Measurements from ENCODE around the gene PCDHB5. TPM values are rescaled to one million over a fixed set of nuclear protein-coding genes. Genes with fewer than 3 reads are reported as not detected.
"Not testable (repeated sequence)": the region's sequence is repeated elsewhere in the genome, so short reads cannot be mapped to it uniquely, and the experiment has no call there.

The PCDHB5 gene
- polyA plus RNA-seq, 1 of the 3 experiments (the other 2 are of a cell fraction): 0.10 TPM

DNA sequence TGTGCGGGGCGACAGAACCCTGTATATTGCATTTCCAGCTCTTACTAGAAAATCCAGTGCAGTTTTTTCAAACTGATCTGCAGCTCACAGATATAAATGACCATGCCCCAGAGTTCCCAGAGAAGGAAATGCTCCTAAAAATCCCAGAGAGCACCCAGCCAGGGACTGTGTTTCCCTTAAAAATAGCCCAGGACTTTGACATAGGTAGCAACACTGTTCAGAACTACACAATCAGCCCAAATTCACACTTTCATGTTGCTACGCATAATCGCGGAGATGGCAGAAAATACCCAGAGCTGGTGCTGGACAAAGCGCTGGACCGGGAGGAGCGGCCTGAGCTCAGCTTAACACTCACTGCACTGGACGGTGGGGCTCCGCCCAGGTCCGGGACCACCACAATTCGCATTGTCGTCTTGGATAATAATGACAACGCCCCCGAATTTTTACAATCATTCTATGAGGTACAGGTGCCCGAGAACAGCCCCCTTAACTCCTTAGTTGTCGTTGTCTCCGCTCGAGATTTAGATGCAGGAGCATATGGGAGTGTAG, 786 bp downstream of the PCDHB5 start:
- H3K27ac ChIP-seq (ENCODE audit: low read depth in 2 of 2, low read length in 1 of 2): no peak overlapping the region
- H3K79me2 ChIP-seq (ENCODE audit: insufficient read depth): no peaks in the 10 kb centered on the region
- no peaks in the 10 kb centered on the region for H3K36me3 ChIP-seq (replicated peaks in 1 of 2; ENCODE audit: control insufficient read depth in 1 of 2, insufficient read depth in 2 of 2, low read length in 1 of 2)
- no peaks in the 10 kb centered on the region for H3F3A ChIP-seq (replicated peaks; ENCODE audit: insufficient read depth)
- WGBS (ENCODE audit: low lambda C conversion rate): 72% methylated on average over 19 of the region's 19 CpGs
- H2AFZ ChIP-seq (ENCODE audit: low read depth): no peak overlapping the region
- no peaks in the 10 kb centered on the region for H4K20me1 ChIP-seq (ENCODE audit: insufficient read depth)
- no peak overlapping the region; a peak in 1 of 4 replicates for H3K4me3 ChIP-seq (ENCODE audit: low read depth in 2 of 2, low read length in 1 of 2)
- H3K4me1 ChIP-seq (ENCODE audit: control insufficient read depth in 1 of 2, insufficient read depth in 2 of 2, low read depth in 1 of 2, low read length in 1 of 2): no peaks in the 10 kb centered on the region
- POLR2A ChIA-PET: no interaction called here
- 0 out of 2 replicates have a peak, but pooled peaks cover 3% of the 10 kb centered on the region for H3K9me3 ChIP-seq
- H3K27me3 ChIP-seq (ENCODE audit: insufficient read depth): no peaks in the 10 kb centered on the region
- no peaks in the 10 kb centered on the region for H3K9me2 ChIP-seq
- DNase-seq: no peak
- H3K9ac ChIP-seq: no peak overlapping the region
- TF ChIP-seq USF1 (IDR thresholded peaks at IDR 0.05; ENCODE audit: borderline replicate concordance, low read depth): no peak
- TF ChIP-seq TEAD4 (IDR thresholded peaks at IDR 0.05; ENCODE audit: borderline replicate concordance, insufficient read depth): no peak
- TF ChIP-seq SMC3 (IDR thresholded peaks at IDR 0.05; ENCODE audit: low read depth, low read length): no peak
- TF ChIP-seq ZBTB33 (IDR thresholded peaks at IDR 0.05; ENCODE audit: borderline replicate concordance, low read depth): no peak
- TF ChIP-seq, protein P1, sequence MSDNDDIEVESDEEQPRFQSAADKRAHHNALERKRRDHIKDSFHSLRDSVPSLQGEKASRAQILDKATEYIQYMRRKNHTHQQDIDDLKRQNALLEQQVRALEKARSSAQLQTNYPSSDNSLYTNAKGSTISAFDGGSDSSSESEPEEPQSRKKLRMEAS (IDR thresholded peaks at IDR 0.05; ENCODE audit: low read depth): no peak
- TF ChIP-seq NFIC (IDR thresholded peaks at IDR 0.05; ENCODE audit: borderline replicate concordance): no peak
- TF ChIP-seq RXRA (IDR thresholded peaks at IDR 0.05; ENCODE audit: borderline replicate concordance, low read depth): no peak
- TF ChIP-seq, protein P2, sequence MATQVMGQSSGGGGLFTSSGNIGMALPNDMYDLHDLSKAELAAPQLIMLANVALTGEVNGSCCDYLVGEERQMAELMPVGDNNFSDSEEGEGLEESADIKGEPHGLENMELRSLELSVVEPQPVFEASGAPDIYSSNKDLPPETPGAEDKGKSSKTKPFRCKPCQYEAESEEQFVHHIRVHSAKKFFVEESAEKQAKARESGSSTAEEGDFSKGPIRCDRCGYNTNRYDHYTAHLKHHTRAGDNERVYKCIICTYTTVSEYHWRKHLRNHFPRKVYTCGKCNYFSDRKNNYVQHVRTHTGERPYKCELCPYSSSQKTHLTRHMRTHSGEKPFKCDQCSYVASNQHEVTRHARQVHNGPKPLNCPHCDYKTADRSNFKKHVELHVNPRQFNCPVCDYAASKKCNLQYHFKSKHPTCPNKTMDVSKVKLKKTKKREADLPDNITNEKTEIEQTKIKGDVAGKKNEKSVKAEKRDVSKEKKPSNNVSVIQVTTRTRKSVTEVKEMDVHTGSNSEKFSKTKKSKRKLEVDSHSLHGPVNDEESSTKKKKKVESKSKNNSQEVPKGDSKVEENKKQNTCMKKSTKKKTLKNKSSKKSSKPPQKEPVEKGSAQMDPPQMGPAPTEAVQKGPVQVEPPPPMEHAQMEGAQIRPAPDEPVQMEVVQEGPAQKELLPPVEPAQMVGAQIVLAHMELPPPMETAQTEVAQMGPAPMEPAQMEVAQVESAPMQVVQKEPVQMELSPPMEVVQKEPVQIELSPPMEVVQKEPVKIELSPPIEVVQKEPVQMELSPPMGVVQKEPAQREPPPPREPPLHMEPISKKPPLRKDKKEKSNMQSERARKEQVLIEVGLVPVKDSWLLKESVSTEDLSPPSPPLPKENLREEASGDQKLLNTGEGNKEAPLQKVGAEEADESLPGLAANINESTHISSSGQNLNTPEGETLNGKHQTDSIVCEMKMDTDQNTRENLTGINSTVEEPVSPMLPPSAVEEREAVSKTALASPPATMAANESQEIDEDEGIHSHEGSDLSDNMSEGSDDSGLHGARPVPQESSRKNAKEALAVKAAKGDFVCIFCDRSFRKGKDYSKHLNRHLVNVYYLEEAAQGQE (IDR thresholded peaks at IDR 0.05; ENCODE audit: low read depth, low read length): no peak
- TF ChIP-seq RAD21 (IDR thresholded peaks at IDR 0.05; ENCODE audit: low read length): no peak
- TF ChIP-seq TCF12 (IDR thresholded peaks at IDR 0.05): no peak
- no peak for TF ChIP-seq MXI1 (IDR thresholded peaks at IDR 0.05; ENCODE audit: low read depth, low read length)
- CTCF ChIA-PET: interaction anchor here (1.1 to 1.6 kb wide), 2 partner anchors 14 to 41 kb away, joined by 4 to 5 read pairs; partner anchors contain the start of gene PCDHB6
- no peak overlapping the region for H3K4me2 ChIP-seq

DNA sequence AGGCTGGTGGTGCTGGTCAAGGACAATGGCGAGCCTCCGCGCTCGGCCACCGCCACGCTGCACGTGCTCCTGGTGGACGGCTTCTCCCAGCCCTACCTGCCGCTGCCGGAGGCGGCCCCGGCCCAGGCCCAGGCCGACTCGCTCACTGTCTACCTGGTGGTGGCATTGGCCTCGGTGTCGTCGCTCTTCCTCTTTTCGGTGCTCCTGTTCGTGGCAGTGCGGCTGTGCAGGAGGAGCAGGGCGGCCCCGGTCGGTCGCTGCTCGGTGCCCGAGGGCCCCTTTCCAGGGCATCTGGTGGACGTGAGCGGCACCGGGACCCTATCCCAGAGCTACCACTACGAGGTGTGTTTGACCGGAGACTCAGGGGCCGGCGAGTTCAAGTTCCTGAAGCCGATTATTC, 2.3 kb downstream of the PCDHB5 start:
- DNase-seq; H2AFZ ChIP-seq (ENCODE audit: low read depth); H3F3A ChIP-seq (replicated peaks; ENCODE audit: insufficient read depth); H3K4me2 ChIP-seq; H3K36me3 ChIP-seq (replicated peaks in 1 of 2; ENCODE audit: control insufficient read depth in 1 of 2, insufficient read depth in 2 of 2, low read length in 1 of 2); H3K9ac ChIP-seq; H3K9me2 ChIP-seq; H4K20me1 ChIP-seq (ENCODE audit: insufficient read depth); H3K27ac ChIP-seq (ENCODE audit: low read depth in 2 of 2, low read length in 1 of 2); H3K4me3 ChIP-seq (ENCODE audit: low read depth in 2 of 2, low read length in 1 of 2); POLR2A ChIA-PET; H3K27me3 ChIP-seq (ENCODE audit: insufficient read depth); H3K4me1 ChIP-seq (ENCODE audit: control insufficient read depth in 1 of 2, insufficient read depth in 2 of 2, low read depth in 1 of 2, low read length in 1 of 2); H3K79me2 ChIP-seq (ENCODE audit: insufficient read depth); H3K9me3 ChIP-seq: not testable (repeated sequence)
- WGBS (ENCODE audit: low lambda C conversion rate): 79% methylated on average over 20 of the region's 34 CpGs
- CTCF ChIA-PET: interaction anchor here (1.1 to 2.2 kb wide), 2 partner anchors 15 to 296 kb away, joined by 4 to 6 read pairs; partner anchors contain the start of genes PCDHA8 and PCDHB4

All from SK-N-SH (cell line).